ENCODE measurements around the gene GNA12.
"Not testable (repeated sequence)": the region's sequence is repeated elsewhere in the genome, so short reads cannot be mapped to it uniquely, and the experiment has no call there.

GNA12 gene

DNA sequence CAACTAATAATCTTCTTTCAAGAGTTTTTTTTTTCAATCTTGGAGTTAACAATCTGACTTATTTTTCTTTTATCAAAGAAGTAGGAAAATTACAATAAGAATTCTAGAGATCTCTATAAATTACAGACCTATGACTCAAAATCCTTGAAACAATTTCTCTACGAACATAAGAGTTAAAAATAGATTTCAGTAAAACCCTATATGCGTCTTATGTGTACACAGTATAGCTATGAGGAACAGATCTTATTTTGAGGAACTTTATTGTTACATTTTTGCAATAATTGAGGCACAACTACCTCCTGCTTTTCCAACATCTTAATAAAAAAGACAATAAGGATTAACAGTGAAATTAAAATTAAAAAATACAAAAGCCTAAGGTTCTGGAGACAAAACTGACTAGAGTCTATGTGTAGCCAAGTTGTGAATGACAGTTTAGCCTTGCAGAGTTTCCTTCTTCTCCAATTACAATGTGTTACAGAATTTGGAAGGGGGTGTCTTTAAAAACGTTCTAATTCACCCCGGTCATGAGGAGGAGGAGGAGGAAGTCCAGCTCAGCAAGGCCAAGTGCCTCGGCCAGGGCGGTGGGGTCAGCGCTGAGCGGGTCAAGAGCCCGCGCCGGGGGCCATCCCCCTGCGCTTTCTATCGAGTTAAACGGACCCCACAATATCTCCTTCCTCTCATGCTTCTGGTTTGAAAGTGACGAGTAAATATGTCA lies 115.6 kb downstream of the GNA12 start:
- Histone ChIP-seq H4K91ac (ENCODE audit: low read depth, low read length, poor library complexity) (no peak overlapping the region), H3K9ac (ENCODE audit: low read depth, low read length, poor library complexity) (no peak overlapping the region), H3K4me2 (ENCODE audit: insufficient read depth, low read length, poor library complexity, severe bottlenecking) (no peak overlapping the region), H2BK12ac (ENCODE audit: low read length) (no peak overlapping the region), H3K79me1 (ENCODE audit: low read depth, low read length) (peaks cover 2% of the 10 kb centered on the region), H3K4me1 (ENCODE audit: control insufficient read depth in 2 of 2, insufficient read depth in 1 of 2, low read depth in 1 of 2, low read length in 2 of 2) (peaks cover 0 to 3% of the 10 kb centered on the region in 2 donors), H3K4ac (ENCODE audit: low read length) (no peak overlapping the region), H3K4me3 (ENCODE audit: low read length in 2 of 2) (no peak overlapping the region), H3K18ac (ENCODE audit: low read length) (no peak overlapping the region), H3K27me3 (ENCODE audit: control insufficient read depth in 3 of 3, insufficient read depth in 3 of 3, low read depth in 1 of 3, low read length in 3 of 3) (no peaks in the 10 kb centered on the region), H2AK5ac (ENCODE audit: low read depth, low read length) (no peak overlapping the region), H2BK5ac (ENCODE audit: low read length) (no peak overlapping the region), H4K8ac (ENCODE audit: low read depth, low read length) (no peak overlapping the region), H3K14ac (ENCODE audit: low read length) (no peak overlapping the region), H2AFZ (ENCODE audit: low read length) (no peak overlapping the region), H3K27ac (replicated peaks; ENCODE audit: low read length) (no peak overlapping the region), H3K9me3 (replicated peaks in 1 of 2; ENCODE audit: control insufficient read depth in 2 of 2, insufficient read depth in 1 of 2, low read depth in 1 of 2, low read length in 2 of 2) (peaks cover 0 to 4% of the 10 kb centered on the region in 2 donors), H3K36me3 (replicated peaks in 1 of 2; ENCODE audit: control insufficient read depth in 2 of 2, insufficient read depth in 2 of 2, low read length in 2 of 2) (peaks cover 15 to 59% of the 10 kb centered on the region in 2 donors), H2BK120ac (ENCODE audit: low read depth, low read length) (no peak overlapping the region), H2BK15ac (ENCODE audit: low read length) (no peak overlapping the region), H3K23ac (ENCODE audit: low read depth, low read length, poor library complexity) (no peak overlapping the region)
- whole genome bisulfite sequencing, 2 donors (ENCODE audit: extremely low coverage in 2 of 2, insufficient read length in 2 of 2, insufficient replicate concordance in 1 of 2), result no CpG with 5 or more reads among the region's 15 CpGs
- no peak for DNase-seq (ENCODE audit: low spot score)

- H3K23ac ChIP-seq (ENCODE audit: low read depth, low read length, poor library complexity); H2AFZ ChIP-seq (ENCODE audit: low read length); H4K91ac ChIP-seq (ENCODE audit: low read depth, low read length, poor library complexity); DNase-seq (ENCODE audit: low spot score); H3K14ac ChIP-seq (ENCODE audit: low read length); H3K27ac ChIP-seq (replicated peaks; ENCODE audit: low read length); H2BK5ac ChIP-seq (ENCODE audit: low read length); H3K4ac ChIP-seq (ENCODE audit: low read length); H2BK15ac ChIP-seq (ENCODE audit: low read length); H3K18ac ChIP-seq (ENCODE audit: low read length); H3K9ac ChIP-seq (ENCODE audit: low read depth, low read length, poor library complexity); H3K4me1 ChIP-seq (ENCODE audit: control insufficient read depth in 2 of 2, insufficient read depth in 1 of 2, low read depth in 1 of 2, low read length in 2 of 2); H2BK120ac ChIP-seq (ENCODE audit: low read depth, low read length); H2AK5ac ChIP-seq (ENCODE audit: low read depth, low read length); H3K79me1 ChIP-seq (ENCODE audit: low read depth, low read length); H3K4me2 ChIP-seq (ENCODE audit: insufficient read depth, low read length, poor library complexity, severe bottlenecking); H3K27me3 ChIP-seq (ENCODE audit: control insufficient read depth in 3 of 3, insufficient read depth in 3 of 3, low read depth in 1 of 3, low read length in 3 of 3); H4K8ac ChIP-seq (ENCODE audit: low read depth, low read length); H2BK12ac ChIP-seq (ENCODE audit: low read length); H3K9me3 ChIP-seq (replicated peaks in 1 of 2; ENCODE audit: control insufficient read depth in 2 of 2, insufficient read depth in 1 of 2, low read depth in 1 of 2, low read length in 2 of 2); H3K4me3 ChIP-seq (ENCODE audit: low read length in 2 of 2): not testable (repeated sequence)
- WGBS, 2 donors (ENCODE audit: extremely low coverage in 2 of 2, insufficient read length in 2 of 2, insufficient replicate concordance in 1 of 2), result no CpG with 5 or more reads among the region's 13 CpGs
- H3K36me3 ChIP-seq (replicated peaks in 1 of 2; ENCODE audit: control insufficient read depth in 2 of 2, insufficient read depth in 2 of 2, low read length in 2 of 2), result peaks cover 18 to 60% of the 10 kb centered on the region in 2 donors
Measured at GRCh38 chr7:2727206-2727605, 116.9 kb downstream of the GNA12 start.

DNA sequence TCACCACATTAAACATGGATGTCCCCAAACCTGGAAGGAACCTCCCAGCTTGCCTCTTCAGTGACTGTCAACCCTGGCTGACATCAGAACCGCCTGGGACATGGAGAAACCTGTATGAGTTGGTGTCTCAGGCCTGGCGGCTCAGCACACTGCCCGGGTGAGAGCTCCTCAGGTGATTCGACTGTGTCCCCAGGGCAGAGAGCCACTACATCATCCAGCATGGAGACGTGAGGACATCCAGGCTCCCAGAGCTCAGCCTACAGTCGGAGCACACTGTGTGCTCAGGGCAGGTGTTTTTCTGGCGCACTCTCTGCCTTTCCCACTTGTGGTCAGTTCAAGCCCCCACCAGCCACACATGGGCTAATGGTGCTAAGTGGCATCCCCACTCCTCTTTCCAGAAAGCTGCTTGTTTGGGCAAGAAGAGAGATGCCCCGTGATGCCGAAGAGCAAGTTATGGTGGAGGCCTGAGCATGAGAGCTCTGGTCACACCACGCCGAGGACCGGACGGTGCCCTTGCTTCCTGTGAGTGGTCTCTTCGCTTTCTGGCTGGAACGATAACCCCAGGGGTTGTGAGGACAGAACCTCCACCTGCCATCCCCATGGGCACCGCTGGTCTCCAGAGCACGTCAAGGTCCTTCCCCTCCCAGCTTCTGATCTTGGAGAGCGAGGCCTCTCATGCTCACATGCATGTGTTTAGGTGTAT lies 117.6 kb downstream of the GNA12 start:
- no CpG with 5 or more reads among the region's 18 CpGs for WGBS, 2 donors (ENCODE audit: extremely low coverage in 2 of 2, insufficient read length in 2 of 2, insufficient replicate concordance in 1 of 2)
- H3K4me2 ChIP-seq (ENCODE audit: insufficient read depth, low read length, poor library complexity, severe bottlenecking), result no peak overlapping the region
- H3K27me3 ChIP-seq (ENCODE audit: control insufficient read depth in 3 of 3, insufficient read depth in 3 of 3, low read depth in 1 of 3, low read length in 3 of 3), result no peaks in the 10 kb centered on the region
- no peak overlapping the region for H2BK12ac ChIP-seq (ENCODE audit: low read length)
- no peak overlapping the region for H3K4me3 ChIP-seq (ENCODE audit: low read length in 2 of 2)
- H3K36me3 ChIP-seq (replicated peaks in 1 of 2; ENCODE audit: control insufficient read depth in 2 of 2, insufficient read depth in 2 of 2, low read length in 2 of 2), result peaks cover 18 to 53% of the 10 kb centered on the region in 2 donors
- H3K9ac ChIP-seq (ENCODE audit: low read depth, low read length, poor library complexity), result no peak overlapping the region
- H3K14ac ChIP-seq (ENCODE audit: low read length), result no peak overlapping the region
- no peak overlapping the region for H3K18ac ChIP-seq (ENCODE audit: low read length)
- H3K23ac ChIP-seq (ENCODE audit: low read depth, low read length, poor library complexity), result peak overlapping the region; percentile 56
- no peak for DNase-seq (ENCODE audit: low spot score)
- no peak overlapping the region for H2AFZ ChIP-seq (ENCODE audit: low read length)
- H2BK5ac ChIP-seq (ENCODE audit: low read length), result no peak overlapping the region
- peaks cover 4% of the 10 kb centered on the region for H3K79me1 ChIP-seq (ENCODE audit: low read depth, low read length)
- H2AK5ac ChIP-seq (ENCODE audit: low read depth, low read length), result no peak overlapping the region
- no peak overlapping the region for H4K91ac ChIP-seq (ENCODE audit: low read depth, low read length, poor library complexity)
- H3K9me3 ChIP-seq (replicated peaks in 1 of 2; ENCODE audit: control insufficient read depth in 2 of 2, insufficient read depth in 1 of 2, low read depth in 1 of 2, low read length in 2 of 2), result no peaks in the 10 kb centered on the region
- no peak overlapping the region for H3K4ac ChIP-seq (ENCODE audit: low read length)
- H2BK15ac ChIP-seq (ENCODE audit: low read length), result no peak overlapping the region
- H3K27ac ChIP-seq (replicated peaks; ENCODE audit: low read length), result no peak overlapping the region
- peak overlapping the region; percentile 27 for H4K8ac ChIP-seq (ENCODE audit: low read depth, low read length)
- H2BK120ac ChIP-seq (ENCODE audit: low read depth, low read length), result no peak overlapping the region
- H3K4me1 ChIP-seq (ENCODE audit: control insufficient read depth in 2 of 2, insufficient read depth in 1 of 2, low read depth in 1 of 2, low read length in 2 of 2), result peaks cover 0 to 1% of the 10 kb centered on the region in 2 donors

All from neuronal stem cell (in vitro differentiated cells).